GM12875 (cell line): Measurements from ENCODE around the gene BCL2L2.
"Not testable (repeated sequence)": the region's sequence is repeated elsewhere in the genome, so short reads cannot be mapped to it uniquely, and the experiment has no call there.

Source experiments
- H3K4me3 ChIP-seq: one replicate; pipeline ENCODE4 v1.5.1; 2011; ENCODE audit warnings: low read depth, low read length, control low read depth
- CTCF ChIP-seq: IDR thresholded peaks from 2 replicates; pipeline ENCODE4 v1.5.1; 2011; ENCODE audit warnings: low read depth, mild to moderate bottlenecking, control low read depth, inconsistent platforms, low read length, moderate library complexity, borderline replicate concordance; ENCODE audit not compliant: insufficient read depth

The BCL2L2 gene, protein sequence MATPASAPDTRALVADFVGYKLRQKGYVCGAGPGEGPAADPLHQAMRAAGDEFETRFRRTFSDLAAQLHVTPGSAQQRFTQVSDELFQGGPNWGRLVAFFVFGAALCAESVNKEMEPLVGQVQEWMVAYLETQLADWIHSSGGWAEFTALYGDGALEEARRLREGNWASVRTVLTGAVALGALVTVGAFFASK

GRCh38 chr14:23306412-23307145, at the start of gene BCL2L2:
TSS of gene BCL2L2 (plus strand) at chr14:23306833. CDS start at chr14:23307768, 935 bp downstream.
- no peak for TF ChIP-seq CTCF
- H3K4me3 ChIP-seq: peak within 1 kb of the TSS; percentile 67

- no peak overlapping the region for H3K4me3 ChIP-seq
- no peak for TF ChIP-seq CTCF
Observed at GRCh38 chr14:23258256-23258655, 48.4 kb upstream of the BCL2L2 start.

DNA sequence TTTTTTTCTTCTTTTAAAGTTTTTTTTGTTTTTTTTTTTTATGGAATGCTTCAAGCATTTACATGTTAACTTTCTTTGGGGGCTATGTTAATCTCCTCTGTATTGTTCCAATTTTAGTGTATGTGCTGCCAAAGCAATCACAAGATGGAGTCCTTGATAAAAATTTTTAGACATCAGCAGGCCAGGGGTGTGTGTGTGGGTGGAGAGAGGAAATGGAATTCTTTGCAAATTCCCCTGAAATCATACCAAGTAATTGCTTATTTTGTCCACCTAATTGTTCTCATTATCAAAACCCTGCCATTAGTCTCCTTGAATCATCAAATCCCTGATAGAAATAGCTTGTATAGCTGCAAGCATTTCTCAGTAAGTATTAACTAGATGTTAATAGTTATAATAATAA, 47.2 kb upstream of the BCL2L2 start:
- no peak for TF ChIP-seq CTCF

DNA sequence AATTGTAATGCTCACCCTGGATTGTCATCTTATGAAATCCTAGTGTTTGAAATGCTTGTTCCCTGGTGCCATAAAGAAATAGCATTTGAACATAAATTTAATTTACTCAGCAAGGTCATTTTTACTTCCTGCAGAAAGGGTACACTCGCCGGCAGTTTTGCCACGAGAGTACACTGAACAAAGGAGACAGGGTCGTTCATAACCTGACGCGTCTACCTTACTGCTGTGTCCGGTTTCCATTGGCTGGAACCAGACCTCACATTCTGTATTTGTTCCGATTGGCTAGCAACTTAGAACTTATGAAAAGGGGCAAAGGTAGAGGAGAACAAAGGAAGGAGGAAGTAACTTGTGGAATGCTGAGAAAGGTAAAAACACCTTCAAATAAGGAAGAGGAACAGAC, 45.8 kb upstream of the BCL2L2 start:
- H3K4me3 ChIP-seq: not testable (repeated sequence)

More for the DNA sequence above, 47.2 kb upstream of the BCL2L2 start:
- H3K4me3 ChIP-seq: no peak overlapping the region

- H3K4me3 ChIP-seq: no peak overlapping the region
- TF ChIP-seq CTCF: no peak
Observed at GRCh38 chr14:23269193-23269592, 37.4 kb upstream of the BCL2L2 start.

DNA sequence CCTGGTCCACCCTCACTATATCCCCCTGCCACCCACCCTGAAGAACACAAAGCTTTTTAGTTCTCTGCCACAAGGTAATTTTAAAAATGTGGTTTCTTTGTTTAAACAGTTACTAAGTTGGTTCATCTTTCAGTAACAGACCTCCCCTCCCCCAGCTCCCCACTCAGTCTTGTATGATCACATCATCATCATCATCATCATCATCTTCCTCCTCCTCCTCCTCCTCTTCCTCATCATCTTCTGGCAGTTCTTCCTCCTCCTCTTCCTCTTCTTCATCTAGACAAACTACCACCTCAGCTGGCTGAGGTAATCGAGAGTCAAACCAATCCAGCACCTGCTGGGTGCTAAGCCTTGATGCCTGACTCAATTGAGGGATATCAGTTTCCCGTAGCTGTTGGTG, 31.2 kb upstream of the BCL2L2 start:
- H3K4me3 ChIP-seq: no peak overlapping the region
- no peak for TF ChIP-seq CTCF

DNA sequence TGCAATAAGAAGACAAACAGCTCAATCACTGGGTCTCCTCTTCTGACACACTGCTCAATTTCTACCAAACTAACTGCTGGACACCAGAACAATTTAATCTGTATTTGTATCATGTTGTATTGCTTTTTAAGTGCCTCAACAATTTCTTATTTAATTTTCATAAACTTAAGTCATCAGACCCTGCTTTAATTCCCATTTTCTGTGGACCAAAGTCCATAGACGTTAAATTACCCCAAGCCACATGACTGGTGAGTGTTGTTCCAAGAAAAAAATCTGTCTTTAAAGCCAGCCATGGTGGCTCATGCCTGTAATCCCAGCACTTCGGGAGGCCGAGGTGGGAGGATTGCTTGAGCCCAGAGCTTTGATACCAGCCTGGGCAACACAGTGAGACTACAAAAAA, 29.4 kb upstream of the BCL2L2 start:
- no peak for TF ChIP-seq CTCF
- H3K4me3 ChIP-seq: no peak overlapping the region

GRCh38 chr14:23277928-23278327, 28.7 kb upstream of the BCL2L2 start:
- not testable (repeated sequence) for H3K4me3 ChIP-seq
